A673 (cell line): Measurements from ENCODE around the gene PSMB2. TPM values are rescaled to one million over a fixed set of nuclear protein-coding genes. Genes with fewer than 3 reads are reported as not detected.
"Not testable (repeated sequence)": the region's sequence is repeated elsewhere in the genome, so short reads cannot be mapped to it uniquely, and the experiment has no call there.

Experiments used
- BruUV-seq: library from RNA; stranded (reverse); fragments of 400-500 nt; replicated peaks from 2 replicates; lab custom pipeline; 2021; lab: Mats Ljungman, UMichigan
- CTCF ChIA-PET: fragments of 300-600 bp; sonication (Branson Sonifier 250); formaldehyde crosslinking; loops from one replicate; lab custom pipeline; 2022; ENCODE audit warnings: antibody characterized with exemption; lab: Charles Lee
- POLR2A ChIA-PET: fragments of 300-600 bp; sonication (Branson Sonifier 250); formaldehyde crosslinking; loops from one replicate; lab custom pipeline; 2022; ENCODE audit warnings: antibody characterized with exemption; ENCODE audit not compliant: low non-redundant PET; lab: Charles Lee
- DNase-seq: peaks from one replicate; pipeline ENCODE4 v3.0.0-alpha.2; 2015; ENCODE audit warnings: low spot score
- H3K27ac ChIP-seq: fragments of 200-600 bp; sonication (generic); 2 replicates; pipeline ENCODE4 v1.5.1; 2016; ENCODE audit warnings: mixed run types, low read depth, mild to moderate bottlenecking, mixed read lengths, antibody characterized with exemption, low read length; ENCODE audit not compliant: poor library complexity, severe bottlenecking
- H3K27me3 ChIP-seq: fragments of 200-600 bp; sonication (generic); replicated peaks from 2 replicates; pipeline ENCODE4 v1.6.1; 2017; ENCODE audit warnings: mixed run types, low read depth, mild to moderate bottlenecking, mixed read lengths, antibody characterized with exemption, low read length; ENCODE audit not compliant: insufficient read depth, poor library complexity
- H3K36me3 ChIP-seq: fragments of 200-600 bp; sonication (generic); 2 replicates; pipeline ENCODE4 v1.6.1; 2016; ENCODE audit warnings: mixed run types, mild to moderate bottlenecking, mixed read lengths, antibody characterized with exemption, low read length; ENCODE audit not compliant: insufficient read depth, poor library complexity, severe bottlenecking
- H3K4me1 ChIP-seq: fragments of 200-600 bp; sonication (generic); 2 replicates; pipeline ENCODE4 v1.6.1; 2017; ENCODE audit warnings: mixed run types, mild to moderate bottlenecking, mixed read lengths, antibody characterized with exemption, low read length; ENCODE audit not compliant: insufficient read depth, poor library complexity, severe bottlenecking
- H3K4me3 ChIP-seq: fragments of 200-600 bp; sonication (generic); 2 replicates; pipeline ENCODE4 v1.5.1; 2016; ENCODE audit warnings: low read depth, mixed run types, mild to moderate bottlenecking, mixed read lengths, low read length; ENCODE audit not compliant: poor library complexity, severe bottlenecking
- H3K9me3 ChIP-seq: fragments of 200-600 bp; sonication (generic); 2 replicates; pipeline ENCODE4 v1.6.1; 2016; ENCODE audit warnings: mixed run types, low read depth, mild to moderate bottlenecking, mixed read lengths, antibody characterized with exemption, low read length; ENCODE audit not compliant: poor library complexity, severe bottlenecking
- CTCF ChIP-seq: fragments of 300-800, 200-600 bp; sonication (generic); conservative IDR thresholded peaks from 2 replicates; pipeline ENCODE4 v1.5.1; 2017; ENCODE audit warnings: low read depth, mild to moderate bottlenecking, antibody characterized with exemption, low read length, moderate library complexity, mixed read lengths
- EZH2 ChIP-seq: fragments of 200-600 bp; sonication (generic); IDR thresholded peaks from 2 replicates; pipeline ENCODE4 v1.6.1; 2017; ENCODE audit warnings: borderline replicate concordance, low read depth, mild to moderate bottlenecking, mixed read lengths, antibody characterized with exemption, low read length; ENCODE audit not compliant: poor library complexity, severe bottlenecking
- intact Hi-C: fragments of 100-400 bp; cut with micrococcal nuclease; formaldehyde crosslinking; loops from one replicate; pipeline ENCODE4 v1.10.0; 2022; ENCODE audit not compliant: unreplicated experiment
- total RNA-seq: library from RNA; stranded (reverse); gene quantifications from 2 replicates; pipeline ENCODE4 v1.2.3, GENCODE V29; 2021

Gene PSMB2
- total RNA-seq, 1 experiment from 2014 or later, result 169 TPM

- H3K4me3 ChIP-seq, result no peak overlapping the region
- DNase-seq, result no peak
- no peaks in the 10 kb centered on the region for H3K9me3 ChIP-seq
- TF ChIP-seq EZH2, result no peak
- TF ChIP-seq CTCF, result no peak
- H3K27me3 ChIP-seq, result no peaks in the 10 kb centered on the region
- ChIA-PET CTCF (no interaction called here), POLR2A (no interaction called here)
- no peaks in the 10 kb centered on the region for H3K36me3 ChIP-seq
- intact Hi-C loops, result no loop called here
- H3K27ac ChIP-seq, result no peak overlapping the region
- no TSS peak for BruUV-seq
- no peaks in the 10 kb centered on the region for H3K4me1 ChIP-seq
Measured at GRCh38 chr1:35580949-35581388, 60.4 kb downstream of the PSMB2 start.

DNA sequence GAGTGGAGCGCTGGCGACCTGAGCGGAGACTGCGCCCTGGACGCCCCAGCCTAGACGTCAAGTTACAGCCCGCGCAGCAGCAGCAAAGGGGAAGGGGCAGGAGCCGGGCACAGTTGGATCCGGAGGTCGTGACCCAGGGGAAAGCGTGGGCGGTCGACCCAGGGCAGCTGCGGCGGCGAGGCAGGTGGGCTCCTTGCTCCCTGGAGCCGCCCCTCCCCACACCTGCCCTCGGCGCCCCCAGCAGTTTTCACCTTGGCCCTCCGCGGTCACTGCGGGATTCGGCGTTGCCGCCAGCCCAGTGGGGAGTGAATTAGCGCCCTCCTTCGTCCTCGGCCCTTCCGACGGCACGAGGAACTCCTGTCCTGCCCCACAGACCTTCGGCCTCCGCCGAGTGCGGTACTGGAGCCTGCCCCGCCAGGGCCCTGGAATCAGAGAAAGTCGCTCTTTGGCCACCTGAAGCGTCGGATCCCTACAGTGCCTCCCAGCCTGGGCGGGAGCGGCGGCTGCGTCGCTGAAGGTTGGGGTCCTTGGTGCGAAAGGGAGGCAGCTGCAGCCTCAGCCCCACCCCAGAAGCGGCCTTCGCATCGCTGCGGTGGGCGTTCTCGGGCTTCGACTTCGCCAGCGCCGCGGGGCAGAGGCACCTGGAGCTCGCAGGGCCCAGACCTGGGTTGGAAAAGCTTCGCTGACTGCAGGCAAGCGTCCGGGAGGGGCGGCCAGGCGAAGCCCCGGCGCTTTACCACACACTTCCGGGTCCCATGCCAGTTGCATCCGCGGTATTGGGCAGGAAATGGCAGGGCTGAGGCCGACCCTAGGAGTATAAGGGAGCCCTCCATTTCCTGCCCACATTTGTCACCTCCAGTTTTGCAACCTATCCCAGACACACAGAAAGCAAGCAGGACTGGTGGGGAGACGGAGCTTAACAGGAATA is 64.0 kb downstream of the PSMB2 start:
- no peak for DNase-seq
- H3K9me3 ChIP-seq, result no peaks in the 10 kb centered on the region
- H3K27me3 ChIP-seq, result no peaks in the 10 kb centered on the region
- CTCF ChIA-PET, result no interaction called here
- no peak for TF ChIP-seq CTCF
- TF ChIP-seq EZH2, result no peak
- H3K4me1 ChIP-seq, result no peaks in the 10 kb centered on the region
- no peak overlapping the region for H3K27ac ChIP-seq
- no peaks in the 10 kb centered on the region for H3K36me3 ChIP-seq
- H3K4me3 ChIP-seq, result no peak overlapping the region
- no TSS peak for BruUV-seq
- POLR2A ChIA-PET, result no interaction called here
- intact Hi-C loops, result no loop called here

GRCh38 chr1:35576766-35577070 is 64.6 kb downstream of the PSMB2 start:
- CTCF ChIA-PET, H3K27ac ChIP-seq, H3K9me3 ChIP-seq, POLR2A ChIA-PET, BruUV-seq, H3K27me3 ChIP-seq, H3K4me1 ChIP-seq, H3K36me3 ChIP-seq, DNase-seq, H3K4me3 ChIP-seq, intact Hi-C loops: not testable (repeated sequence)
